HG03571 (cell line): ENCODE results near the gene KLF1.
"Not testable (repeated sequence)": the region's sequence is repeated elsewhere in the genome, so short reads cannot be mapped to it uniquely, and the experiment has no call there.

Experiments used
- ATAC-seq: cut with Tn5 transposase; IDR thresholded peaks from one replicate; pipeline ENCODE4 v1.9.1; 2021; ENCODE audit not compliant: unreplicated experiment

Gene KLF1

GRCh38 chr19:12891553-12892021 lies 4.6 kb upstream of the KLF1 start:
- no peak for ATAC-seq

DNA sequence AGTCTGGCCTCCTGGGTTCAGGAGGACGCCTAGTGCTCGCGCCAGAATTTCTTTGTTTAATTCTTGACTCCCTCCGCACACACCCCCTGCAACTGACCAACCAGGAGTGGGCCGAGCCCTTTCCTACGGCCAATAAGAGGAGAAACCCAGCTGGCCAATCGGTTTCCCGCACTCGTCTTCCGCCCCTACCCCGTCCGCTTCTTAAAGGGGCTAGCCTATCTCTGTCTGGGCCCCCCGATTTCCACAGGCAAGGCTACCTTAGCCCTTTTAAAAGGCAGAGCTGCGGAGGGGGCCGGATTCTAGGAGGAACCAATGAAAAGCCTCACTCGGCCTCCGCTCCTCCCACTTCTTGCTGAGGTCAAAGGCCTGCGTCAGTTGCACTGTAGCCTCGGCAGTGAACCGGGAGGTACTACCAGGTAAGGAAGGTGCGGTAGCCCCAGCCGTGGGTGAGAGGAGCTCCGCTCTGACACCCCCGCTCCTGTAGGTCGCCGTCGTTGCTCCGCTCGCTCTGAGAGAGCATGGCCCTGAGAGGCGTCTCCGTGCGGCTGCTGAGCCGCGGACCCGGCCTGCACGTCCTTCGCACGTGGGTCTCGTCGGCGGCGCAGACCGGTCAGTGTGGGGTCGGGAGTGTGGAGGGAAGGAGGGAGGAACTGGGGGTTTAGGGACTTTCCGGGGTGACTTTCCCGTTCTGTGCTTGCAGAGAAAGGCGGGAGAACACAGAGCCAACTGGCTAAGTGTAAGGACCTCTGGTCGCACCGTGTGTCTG lies 4.0 kb upstream of the KLF1 start, which contains the start of gene GCDH:
Gene GCDH, plus strand, starts transcription at position 374 of the 766 bp plus-strand sequence. Its CDS starts 145 bp downstream, at position 519.
- peak; percentile 82 for ATAC-seq

- not testable (repeated sequence) for ATAC-seq
These were observed 3.3 kb upstream of the KLF1 start for GRCh38 chr19:12890299-12890786.

- no peak for ATAC-seq
These were observed 1.1 kb upstream of the KLF1 start for GRCh38 chr19:12888006-12888603.

- ATAC-seq = no peak
These were observed 391 bp downstream of the KLF1 start for GRCh38 chr19:12886651-12886968.

DNA sequence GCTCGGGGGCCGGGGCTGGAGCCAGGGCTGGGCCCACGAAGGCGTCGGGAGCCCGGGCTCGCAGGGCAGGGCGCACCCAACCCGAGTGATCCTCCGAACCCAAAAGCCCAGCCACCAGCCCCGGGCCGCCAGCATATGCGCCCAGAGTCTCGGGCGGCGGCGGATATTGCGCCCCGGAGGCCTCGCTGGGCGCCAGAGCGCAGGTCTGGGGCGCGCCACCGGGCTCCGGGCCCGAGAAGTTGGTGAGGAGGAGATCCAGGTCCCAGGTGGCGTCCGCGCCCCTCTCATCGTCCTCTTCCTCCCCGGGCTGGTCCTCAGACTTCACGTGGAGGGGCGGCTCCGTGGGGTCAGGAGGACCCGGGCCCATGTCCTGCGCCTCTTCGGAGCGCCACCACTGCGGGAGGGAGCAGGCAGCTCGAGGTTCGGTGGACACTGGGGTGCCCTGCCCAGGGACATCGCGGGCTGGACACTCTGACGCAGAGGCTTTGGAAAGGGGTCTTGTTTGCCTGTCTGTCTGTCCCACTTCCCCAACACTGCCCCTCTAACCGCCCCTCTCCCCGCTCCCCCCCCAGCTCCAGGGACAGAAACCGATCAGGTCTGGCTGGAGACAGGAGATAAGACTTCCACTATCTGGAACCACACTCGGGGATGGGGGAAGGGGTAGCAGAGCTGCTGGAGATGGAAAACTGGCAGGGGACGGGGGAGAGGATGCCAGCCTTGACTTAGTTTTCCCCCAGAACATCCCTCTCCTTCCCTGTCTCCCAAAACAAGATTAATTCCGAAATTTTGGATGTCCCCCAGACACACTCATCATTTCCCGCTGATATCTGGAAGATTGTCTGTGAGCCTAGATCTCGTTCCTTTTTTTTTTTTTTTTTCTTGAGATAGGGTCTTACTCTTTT lies 1.0 kb downstream of the KLF1 start:
- ATAC-seq = no peak

- ATAC-seq = no peak
These were observed 1.9 kb downstream of the KLF1 start for GRCh38 chr19:12884926-12885748.

DNA sequence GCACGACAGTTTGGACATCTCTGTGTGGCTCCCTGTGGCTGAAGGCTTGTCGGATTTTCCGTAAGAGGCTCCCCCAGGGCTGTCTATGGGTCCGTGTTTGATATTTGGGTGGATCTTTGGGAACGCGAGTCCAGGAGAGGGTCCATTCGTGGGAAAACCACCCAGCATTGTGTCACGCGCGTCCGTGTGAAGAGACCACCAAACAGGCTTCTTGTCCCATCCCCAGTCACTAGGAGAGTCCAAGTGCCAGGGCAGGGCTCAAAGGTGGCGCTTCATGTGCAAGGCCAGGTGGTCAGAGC lies 2.4 kb downstream of the KLF1 start:
- no peak for ATAC-seq

- ATAC-seq = no peak
These were observed 2.8 kb downstream of the KLF1 start for GRCh38 chr19:12884202-12884601.

- no peak for ATAC-seq
These were observed 4.4 kb downstream of the KLF1 start for GRCh38 chr19:12882589-12882988.

- ATAC-seq = peak; percentile 74
These were observed 5.7 kb downstream of the KLF1 start, which contains the start of gene DNASE2 for GRCh38 chr19:12881172-12881808. Gene DNASE2, minus strand, starts transcription at chr19:12881449. Its CDS starts 74 bp downstream, at chr19:12881375.

DNA sequence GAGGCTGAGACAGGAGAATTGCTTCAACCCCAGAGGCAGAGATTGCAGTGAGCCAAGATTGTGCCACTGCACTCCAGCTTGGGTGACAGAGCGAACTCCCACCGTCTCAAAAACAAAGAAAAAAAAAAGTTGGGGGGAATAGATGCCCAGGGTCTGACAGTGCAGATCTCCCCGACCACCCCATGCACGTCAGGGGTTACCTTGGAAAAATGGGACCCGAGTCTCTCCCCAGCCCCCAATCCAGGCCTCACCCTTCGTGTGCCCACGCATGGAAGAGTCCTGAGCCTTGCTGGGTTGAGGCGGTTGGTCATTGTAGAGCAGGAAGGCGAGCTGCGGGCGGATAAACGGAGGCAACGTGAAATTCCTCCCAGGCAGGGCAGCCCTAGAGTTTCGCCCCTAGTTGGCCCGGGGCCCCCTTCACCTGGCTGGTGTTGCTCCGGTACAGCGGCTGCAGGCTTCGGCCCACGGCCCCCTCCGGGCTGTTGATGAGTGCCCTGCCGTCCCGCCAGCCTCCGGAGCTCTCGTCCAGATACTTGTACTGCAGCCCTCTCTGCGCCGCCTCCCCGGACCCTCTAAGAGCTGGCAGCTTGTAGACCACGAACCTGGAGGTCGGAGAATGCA lies 6.3 kb downstream of the KLF1 start:
- ATAC-seq = peak; percentile 10

DNA sequence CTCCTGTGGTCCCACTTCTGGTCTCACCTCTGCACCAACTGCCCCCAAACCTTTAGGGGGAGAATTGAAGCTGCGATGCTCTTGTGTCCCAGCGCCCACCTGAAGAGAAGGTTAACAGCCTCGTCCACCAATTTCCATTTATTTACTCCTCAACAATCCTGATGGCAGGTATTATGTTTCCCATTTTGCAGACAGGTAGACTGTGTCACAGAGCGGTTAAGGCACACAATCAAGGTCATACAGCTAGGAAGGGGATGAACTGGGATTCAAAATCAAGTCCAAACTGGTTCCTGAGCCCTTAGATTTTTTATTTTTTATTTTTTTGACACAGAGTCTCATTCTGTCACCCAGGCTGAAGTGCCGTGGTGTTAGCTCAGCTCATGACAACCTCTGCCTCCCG lies 11.9 kb downstream of the KLF1 start:
- no peak for ATAC-seq

DNA sequence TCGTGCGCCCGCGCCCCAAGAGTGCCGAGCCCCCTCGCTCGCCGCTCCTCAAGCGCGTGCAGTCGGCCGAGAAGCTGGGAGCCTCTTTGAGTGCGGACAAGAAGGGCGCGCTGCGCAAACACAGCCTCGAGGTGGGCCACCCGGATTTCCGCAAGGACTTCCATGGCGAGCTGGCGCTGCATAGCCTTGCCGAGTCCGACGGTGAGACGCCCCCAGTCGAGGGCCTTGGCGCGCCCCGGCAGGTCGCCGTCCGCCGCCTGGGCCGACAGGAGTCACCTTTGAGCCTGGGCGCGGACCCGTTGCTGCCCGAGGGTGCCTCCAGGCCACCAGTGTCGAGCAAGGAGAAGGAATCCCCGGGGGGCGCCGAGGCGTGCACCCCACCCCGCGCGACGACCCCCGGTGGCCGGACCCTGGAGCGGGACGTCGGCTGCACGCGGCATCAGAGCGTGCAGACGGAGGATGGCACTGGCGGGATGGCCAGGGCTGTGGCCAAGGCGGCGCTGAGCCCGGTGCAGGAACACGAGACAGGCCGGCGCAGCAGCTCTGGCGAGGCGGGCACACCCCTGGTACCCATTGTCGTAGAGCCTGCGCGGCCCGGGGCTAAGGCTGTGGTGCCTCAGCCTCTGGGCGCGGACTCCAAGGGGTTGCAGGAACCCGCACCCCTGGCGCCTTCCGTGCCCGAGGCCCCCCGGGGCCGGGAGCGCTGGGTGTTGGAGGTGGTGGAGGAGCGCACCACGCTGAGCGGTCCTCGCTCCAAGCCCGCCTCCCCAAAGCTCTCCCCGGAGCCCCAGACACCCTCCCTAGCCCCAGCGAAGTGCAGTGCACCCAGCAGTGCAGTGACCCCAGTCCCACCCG lies 12.9 kb downstream of the KLF1 start:
- ATAC-seq = no peak

DNA sequence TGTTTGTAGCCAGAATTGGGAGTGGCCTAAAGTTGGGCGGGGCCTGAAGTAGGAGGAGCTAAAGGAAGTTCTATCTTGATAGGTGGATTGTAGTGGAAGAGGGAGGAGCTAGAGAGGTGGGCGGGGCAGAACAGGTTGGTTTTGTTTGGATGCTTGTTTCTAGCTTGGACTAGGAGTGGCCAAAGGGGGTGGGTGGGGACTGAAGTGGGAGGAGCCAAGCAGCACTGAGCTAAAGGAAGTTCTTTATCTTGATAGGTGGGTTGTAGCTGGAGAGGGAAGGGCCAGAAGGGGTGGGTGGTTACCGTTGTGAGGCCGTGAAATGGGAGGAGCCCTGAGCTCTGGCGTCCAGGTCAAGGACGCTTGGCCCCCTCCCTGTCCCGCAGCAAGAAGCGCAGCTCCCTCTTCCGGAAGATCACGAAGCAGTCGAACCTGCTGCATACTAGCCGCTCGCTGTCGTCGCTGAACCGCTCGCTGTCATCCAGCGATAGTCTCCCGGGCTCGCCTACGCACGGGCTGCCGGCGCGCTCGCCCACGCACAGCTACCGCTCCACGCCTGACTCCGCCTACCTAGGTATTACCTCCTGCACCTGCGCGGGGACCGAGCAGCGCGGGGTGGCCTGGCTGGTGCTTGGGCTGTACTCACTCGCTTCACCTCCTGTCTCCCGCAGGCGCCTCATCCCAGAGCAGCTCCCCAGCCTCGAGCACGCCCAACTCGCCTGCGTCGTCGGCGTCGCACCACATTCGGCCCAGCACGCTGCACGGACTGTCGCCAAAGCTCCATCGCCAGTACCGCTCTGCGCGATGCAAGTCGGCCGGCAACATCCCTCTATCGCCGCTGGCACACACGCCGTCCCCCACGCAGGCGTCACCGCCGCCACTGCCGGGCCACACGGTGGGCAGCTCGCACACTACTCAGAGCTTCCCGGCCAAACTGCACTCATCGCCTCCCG lies 13.8 kb downstream of the KLF1 start:
- ATAC-seq = no peak

DNA sequence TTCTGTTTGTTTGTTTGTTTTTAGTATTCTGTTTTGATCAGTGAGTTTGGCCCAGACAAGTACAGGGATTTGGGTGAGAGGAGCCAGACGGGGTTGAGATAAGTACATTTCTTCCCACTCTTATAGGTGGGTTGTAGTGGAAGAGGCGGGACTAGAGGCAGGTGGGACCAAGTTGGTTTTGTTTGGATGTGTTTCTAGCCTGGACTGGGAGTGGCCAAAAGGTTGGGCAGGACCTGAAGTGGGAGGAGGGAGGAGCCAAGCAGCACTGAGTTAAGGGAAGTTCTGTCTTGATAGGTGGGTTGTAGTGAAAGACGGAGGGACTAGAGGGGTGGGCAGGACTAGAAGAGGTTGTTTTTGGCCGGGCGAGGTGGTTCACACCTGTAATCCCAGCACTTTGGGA lies 14.7 kb downstream of the KLF1 start:
- no peak for ATAC-seq

GRCh38 chr19:12871681-12872080 lies 15.3 kb downstream of the KLF1 start:
- no peak for ATAC-seq
